K562 (cell line): ENCODE data around the gene OTOR. TPM values are rescaled to one million over a fixed set of nuclear protein-coding genes. Genes with fewer than 3 reads are reported as not detected.

Experiments used
- ATAC-seq: fragments of 200-7000 bp; cut with Tn5 transposase; 3 replicates; pipeline ENCODE4 v1.9.1; 2020; ENCODE audit warnings: moderate library complexity
- BruUV-seq: library from RNA; stranded (reverse); fragments of 400-500 nt; replicated peaks from 2 replicates; lab custom pipeline; 2021; lab: Mats Ljungman, UMichigan
- CTCF ChIA-PET: fragments of 300-600 bp; formaldehyde crosslinking; extraction: SDS; loops from one replicate; lab custom pipeline; 2021; ENCODE audit warnings: low intra/inter-chr PET ratio; lab: Yijun Ruan, JAX
- POLR2A ChIA-PET: fragments of 300-600, 350-650 bp; sonication (Branson Sonifier 250); formaldehyde crosslinking; extraction: SDS; loops from one replicate; lab custom pipeline; 2021; ENCODE audit warnings: antibody characterized with exemption, inconsistent platforms; lab: Yijun Ruan, JAX
- DNase-seq, 4 experiments: peaks; one replicate each; pipeline versions ENCODE4 v3.0.0 to v3.0.0-alpha.2; 2011 to 2018; ENCODE audit warnings: low spot score in 3 of 4, mixed read lengths in 3 of 4; ENCODE audit errors: extremely low read depth in 1 of 4
- FAIRE-seq: peaks from 2 replicates; lab custom pipeline; 2011; peaks lifted over from hg19 to GRCh38; lab: Jason Lieb, UNC
- H2AFZ ChIP-seq: 2 replicates; pipeline ENCODE4 v1.6.0; 2011; ENCODE audit warnings: low read depth, low read length, control low read depth, inconsistent platforms
- H3K27ac ChIP-seq: fragments of 200-600 bp; 3 replicates; pipeline ENCODE4 v1.8.0; 2011; ENCODE audit warnings: low read depth, mild to moderate bottlenecking, control low read depth, inconsistent platforms, low read length, moderate library complexity, mixed read lengths; ENCODE audit errors: extremely low read depth
- H3K27me3 ChIP-seq, 2 experiments: fragments of 300-600 bp in 1 of 2; 2 replicates in 1 of 2; 3 replicates in 1 of 2; pipeline versions ENCODE4 v1.6.0 to v1.8.0; 2011; ENCODE audit warnings: inconsistent platforms in 2 of 2, low read length in 2 of 2, mild to moderate bottlenecking in 1 of 2, mixed read lengths in 1 of 2, moderate library complexity in 1 of 2; ENCODE audit not compliant: control insufficient read depth in 2 of 2, insufficient read depth in 2 of 2
- H3K36me3 ChIP-seq: fragments of 300-600 bp; 3 replicates; pipeline ENCODE4 v1.8.0; 2011; ENCODE audit warnings: mild to moderate bottlenecking, low read length, inconsistent platforms; ENCODE audit not compliant: control insufficient read depth, insufficient read depth
- H3K4me1 ChIP-seq, 2 experiments: fragments of 200-600 bp in 1 of 2; replicated peaks in 1 of 2; 2 replicates in 1 of 2; 3 replicates in 1 of 2; pipeline versions ENCODE4 v1.5.1 to v1.8.0; 2011; ENCODE audit warnings: inconsistent platforms in 2 of 2, low read length in 2 of 2, mild to moderate bottlenecking in 1 of 2, mixed read lengths in 1 of 2, moderate library complexity in 1 of 2; ENCODE audit not compliant: control insufficient read depth in 2 of 2, insufficient read depth in 2 of 2
- H3K4me2 ChIP-seq: 2 replicates; pipeline ENCODE4 v1.6.1; 2011; ENCODE audit warnings: low read length, control low read depth, inconsistent platforms, mixed read lengths; ENCODE audit not compliant: insufficient read depth
- H3K4me3 ChIP-seq: fragments of 200-600 bp; sonication (generic), shearing (Covaris generic); 2 replicates; pipeline ENCODE4 v1.5.1; 2016; ENCODE audit warnings: control low read depth, inconsistent platforms
- H3K79me2 ChIP-seq: fragments of 200-600 bp; 3 replicates; pipeline ENCODE4 v1.8.0; 2011; ENCODE audit warnings: low read length, inconsistent platforms; ENCODE audit not compliant: control insufficient read depth, insufficient read depth
- H3K9ac ChIP-seq, 2 experiments: 2 replicates each; pipeline versions ENCODE4 v1.6.0 to v1.6.1; 2011; ENCODE audit warnings: low read depth in 2 of 2, low read length in 2 of 2, control low read depth in 1 of 2, inconsistent platforms in 1 of 2, mild to moderate bottlenecking in 1 of 2, mixed read lengths in 1 of 2; ENCODE audit not compliant: insufficient read depth in 1 of 2
- H3K9me1 ChIP-seq: one replicate; pipeline ENCODE4 v1.6.0; 2011; ENCODE audit warnings: inconsistent platforms, mild to moderate bottlenecking, low read length, moderate library complexity; ENCODE audit not compliant: control insufficient read depth, insufficient read depth
- H3K9me3 ChIP-seq: replicated peaks from 2 replicates; pipeline ENCODE4 v1.5.1; 2011; ENCODE audit warnings: low read depth, low read length, inconsistent platforms; ENCODE audit not compliant: control insufficient read depth, insufficient read depth
- H4K20me1 ChIP-seq: replicated peaks from 2 replicates; pipeline ENCODE4 v1.6.1; 2011; ENCODE audit warnings: low read length, inconsistent platforms, mixed read lengths; ENCODE audit not compliant: control insufficient read depth, insufficient read depth
- BRCA1 ChIP-seq, 2 experiments: fragments of 450-650 bp in 1 of 2; sonication (generic) in 1 of 2; formaldehyde crosslinking in 1 of 2; IDR thresholded peaks; 2 replicates each; pipeline versions ENCODE4 v1.5.0 to v1.6.1; 2017 to 2020; ENCODE audit warnings: mild to moderate bottlenecking in 1 of 2, missing genetic modification reagents in 1 of 2
- DMBX1 ChIP-seq: fragments of 250-450 bp; sonication (Bioruptor Pico); IDR thresholded peaks from 2 replicates; pipeline ENCODE4 v1.8.0; 2022; ENCODE audit warnings: inconsistent platforms, mild to moderate bottlenecking, moderate library complexity, borderline replicate concordance
- NKRF ChIP-seq: fragments of 450-650 bp; IDR thresholded peaks from 2 replicates; pipeline ENCODE4 v1.6.1; 2016; ENCODE audit warnings: borderline replicate concordance
- SMARCE1 ChIP-seq: fragments of 450-650 bp; IDR thresholded peaks from 2 replicates; pipeline ENCODE4 v1.7.1; 2016; ENCODE audit warnings: mild to moderate bottlenecking
- SPI1 ChIP-seq: IDR thresholded peaks from 2 replicates; pipeline ENCODE4 v1.6.1; 2011; ENCODE audit warnings: low read depth, low read length, control low read depth, borderline replicate concordance
- ZBTB17 ChIP-seq: fragments of 450-650 bp; formaldehyde crosslinking; IDR thresholded peaks from 2 replicates; pipeline ENCODE4 v1.4.0; 2020; ENCODE audit warnings: mild to moderate bottlenecking
- ZNF431 ChIP-seq: sonication (generic); formaldehyde crosslinking; IDR thresholded peaks from 2 replicates; pipeline ENCODE4 v1.8.0; 2022; ENCODE audit warnings: mild to moderate bottlenecking, missing genetic modification reagents
- ZNF511 ChIP-seq: sonication (generic); formaldehyde crosslinking; IDR thresholded peaks from 2 replicates; pipeline ENCODE4 v1.8.0; 2022; ENCODE audit warnings: mild to moderate bottlenecking, missing genetic modification reagents
- ZNF584 ChIP-seq: fragments of 200-800 bp; sonication (Bioruptor generic); IDR thresholded peaks from 2 replicates; pipeline ENCODE4 v1.6.1; 2016; ENCODE audit warnings: low read depth, mild to moderate bottlenecking, missing genetic modification characterization, missing compliant biosample characterization
- WGBS: fragments of 100-300 bp; shearing (Covaris generic); methylation state at CpG from one replicate; pipeline ENCODE4 v1.1.6; 2016; ENCODE audit warnings: low coverage, mixed read lengths; ENCODE audit not compliant: insufficient coverage; ENCODE audit errors: missing lambda C conversion rate; 5-methylcytosine and 5-hydroxymethylcytosine counted together
- in situ Hi-C: fragments of 300-500 bp; cut with MboI; formaldehyde crosslinking; loops from 4 replicates; pipeline ENCODE4 v1.15.0; 2018; ENCODE audit warnings: inconsistent platforms, mixed read lengths
- intact Hi-C: fragments of 100-400 bp; cut with micrococcal nuclease; formaldehyde crosslinking; loops from 2 replicates; pipeline ENCODE4 v1.14.2; 2022
- polyA plus RNA-seq, 8 experiments: library from polyadenylated mRNA; depleted of rRNA in 4 of 8; stranded (reverse) in 5 of 8; unstranded in 3 of 8; fragments of >200 nt; fragmentation: Nextera tagmentation in 2 of 8; fragmentation: Illumina TruSeq in 1 of 8; extraction: Ambion mirVana in 2 of 8; extraction: Trizol in 1 of 8; gene quantifications; 2 replicates each; pipeline versions ENCODE4 v1.2.1 to v1.2.3, GENCODE V29; 2011 to 2014; ENCODE audit warnings: inconsistent platforms in 1 of 8, missing spikeins in 1 of 8
- total RNA-seq, 7 experiments: library from RNA; depleted of rRNA in 6 of 7; stranded (reverse); fragments of >200 nt in 6 of 7; fragmentation: Illumina TruSeq in 2 of 7; extraction: Trizol in 2 of 7; gene quantifications; 2 replicates each; pipeline versions ENCODE4 v1.2.1 to v1.2.3, GENCODE V29; 2011 to 2021; ENCODE audit warnings: low replicate concordance in 1 of 7

The OTOR gene
- total and polyA plus RNA-seq, 9 of the 15 experiments (the other 6 are each of a cell fraction or from before 2014, with no cell fraction given), result not detected

- no peaks in the 10 kb centered on the region for H3K9me3 ChIP-seq
- no peaks in the 10 kb centered on the region for H4K20me1 ChIP-seq
- H3K27ac ChIP-seq, result no peak overlapping the region
- no peak overlapping the region for H3K9ac ChIP-seq
- H3K4me1 ChIP-seq, result no peaks in the 10 kb centered on the region
- FAIRE-seq (no peak), ATAC-seq (no peak), DNase-seq (no peak)
- H3K27me3 ChIP-seq, result peaks cover 0 to 8% of the 10 kb centered on the region in 2 experiments; a peak in 2 of 5 replicates
- no peaks in the 10 kb centered on the region for H3K36me3 ChIP-seq
- ChIA-PET POLR2A (no interaction called here), CTCF (no interaction called here)
- no peaks in the 10 kb centered on the region for H3K79me2 ChIP-seq
- intact Hi-C loops (no loop called here), in situ Hi-C loops (no loop called here)
- no peak overlapping the region for H3K4me2 ChIP-seq
- TF ChIP-seq BRCA1 (IDR thresholded peaks at IDR 0.05), result no peak
- TF ChIP-seq BRCA1 (CRISPR knock-in tag; IDR thresholded peaks at IDR 0.05), result no peak
- no peak for TF ChIP-seq SPI1
- TF ChIP-seq SMARCE1, result no peak
- no peak for TF ChIP-seq ZNF511 (CRISPR knock-in tag)
- TF ChIP-seq DMBX1 (CRISPR knock-in tag), result no peak
- no peak for TF ChIP-seq ZBTB17 (CRISPR knock-in tag)
- no peak for TF ChIP-seq NKRF
- TF ChIP-seq ZNF584 (CRISPR knock-in tag), result no peak
- no peak for TF ChIP-seq ZNF431 (CRISPR knock-in tag)
- no peaks in the 10 kb centered on the region for H3K9me1 ChIP-seq
- no peak overlapping the region for H3K4me3 ChIP-seq
- no TSS peak for BruUV-seq
- 7% methylated on average over 3 of the region's 3 CpGs for WGBS
- H2AFZ ChIP-seq, result no peak overlapping the region
Measured at GRCh38 chr20:16710781-16711180, 37.4 kb upstream of the OTOR start.
